RWPE2 (cell line): ENCODE data around the gene SCAF1.

Source experiments
- ATAC-seq: fragments of 200-7000 bp; cut with Tn5 transposase; 3 replicates; pipeline ENCODE4 v1.9.1; 2021; ENCODE audit warnings: low read depth
- DNase-seq: peaks from one replicate; pipeline ENCODE4 v3.0.0-alpha.2; 2020; ENCODE audit warnings: low spot score
- H3K27ac ChIP-seq: fragments of 450-650 bp; 2 replicates; pipeline ENCODE4 v1.5.1; 2017; ENCODE audit warnings: mild to moderate bottlenecking; ENCODE audit not compliant: poor library complexity, severe bottlenecking
- H3K27me3 ChIP-seq: fragments of 250-450 bp; sonication (Bioruptor Pico); 2 replicates; pipeline ENCODE4 v1.5.1; 2021; ENCODE audit warnings: mild to moderate bottlenecking, moderate library complexity; ENCODE audit not compliant: insufficient read depth, poor library complexity, severe bottlenecking
- H3K36me3 ChIP-seq: fragments of 250-450 bp; sonication (Bioruptor Pico); 2 replicates; pipeline ENCODE4 v1.5.1; 2020; ENCODE audit warnings: low read depth, mild to moderate bottlenecking, moderate library complexity
- H3K4me1 ChIP-seq: fragments of 250-450 bp; sonication (Bioruptor Pico); 2 replicates; pipeline ENCODE4 v1.5.1; 2021; ENCODE audit warnings: mild to moderate bottlenecking, moderate library complexity; ENCODE audit not compliant: insufficient read depth, poor library complexity, severe bottlenecking
- H3K4me3 ChIP-seq: fragments of 250-450 bp; sonication (Bioruptor Pico); 2 replicates; pipeline ENCODE4 v1.5.1; 2021; ENCODE audit warnings: mild to moderate bottlenecking, moderate library complexity; ENCODE audit not compliant: severe bottlenecking
- H3K9me3 ChIP-seq: fragments of 250-450 bp; sonication (Bioruptor Pico); 2 replicates; pipeline ENCODE4 v1.5.1; 2021; ENCODE audit warnings: mild to moderate bottlenecking, moderate library complexity; ENCODE audit not compliant: severe bottlenecking
- TF ChIP-seq, protein P1 (sequence below): fragments of 450-650 bp; IDR thresholded peaks from one replicate; pipeline ENCODE4 v1.5.1; 2017; ENCODE audit warnings: mild to moderate bottlenecking, moderate library complexity; ENCODE audit not compliant: poor library complexity, severe bottlenecking

The SCAF1 gene

DNA sequence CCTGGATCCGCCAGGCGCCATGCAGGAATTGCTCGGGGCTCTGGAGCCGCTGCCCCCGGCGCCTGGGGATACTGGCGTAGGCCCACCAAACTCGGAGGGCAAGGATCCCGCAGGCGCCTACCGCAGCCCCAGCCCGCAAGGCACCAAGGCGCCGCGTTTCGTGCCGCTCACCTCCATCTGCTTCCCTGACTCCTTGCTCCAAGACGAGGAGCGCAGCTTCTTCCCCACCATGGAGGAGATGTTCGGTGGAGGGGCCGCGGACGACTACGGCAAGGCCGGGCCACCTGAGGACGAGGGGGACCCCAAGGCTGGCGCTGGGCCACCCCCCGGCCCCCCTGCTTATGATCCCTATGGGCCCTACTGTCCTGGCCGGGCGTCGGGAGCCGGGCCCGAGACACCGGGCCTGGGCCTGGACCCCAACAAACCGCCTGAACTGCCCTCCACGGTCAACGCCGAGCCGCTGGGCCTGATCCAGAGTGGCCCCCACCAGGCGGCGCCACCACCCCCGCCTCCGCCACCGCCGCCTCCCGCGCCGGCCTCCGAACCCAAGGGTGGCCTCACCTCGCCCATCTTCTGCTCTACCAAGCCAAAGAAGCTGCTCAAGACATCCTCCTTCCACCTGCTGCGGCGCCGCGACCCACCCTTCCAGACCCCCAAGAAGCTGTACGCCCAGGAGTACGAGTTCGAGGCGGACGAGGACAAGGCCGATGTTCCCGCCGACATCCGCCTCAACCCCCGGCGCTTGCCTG lies 44.9 kb upstream of the SCAF1 start:
- no peaks in the 10 kb centered on the region for H3K9me3 ChIP-seq
- TF ChIP-seq, protein P1, sequence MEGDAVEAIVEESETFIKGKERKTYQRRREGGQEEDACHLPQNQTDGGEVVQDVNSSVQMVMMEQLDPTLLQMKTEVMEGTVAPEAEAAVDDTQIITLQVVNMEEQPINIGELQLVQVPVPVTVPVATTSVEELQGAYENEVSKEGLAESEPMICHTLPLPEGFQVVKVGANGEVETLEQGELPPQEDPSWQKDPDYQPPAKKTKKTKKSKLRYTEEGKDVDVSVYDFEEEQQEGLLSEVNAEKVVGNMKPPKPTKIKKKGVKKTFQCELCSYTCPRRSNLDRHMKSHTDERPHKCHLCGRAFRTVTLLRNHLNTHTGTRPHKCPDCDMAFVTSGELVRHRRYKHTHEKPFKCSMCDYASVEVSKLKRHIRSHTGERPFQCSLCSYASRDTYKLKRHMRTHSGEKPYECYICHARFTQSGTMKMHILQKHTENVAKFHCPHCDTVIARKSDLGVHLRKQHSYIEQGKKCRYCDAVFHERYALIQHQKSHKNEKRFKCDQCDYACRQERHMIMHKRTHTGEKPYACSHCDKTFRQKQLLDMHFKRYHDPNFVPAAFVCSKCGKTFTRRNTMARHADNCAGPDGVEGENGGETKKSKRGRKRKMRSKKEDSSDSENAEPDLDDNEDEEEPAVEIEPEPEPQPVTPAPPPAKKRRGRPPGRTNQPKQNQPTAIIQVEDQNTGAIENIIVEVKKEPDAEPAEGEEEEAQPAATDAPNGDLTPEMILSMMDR = no peak
- peaks cover 66% of the 10 kb centered on the region for H3K36me3 ChIP-seq
- no peak overlapping the region for H3K27ac ChIP-seq
- ATAC-seq = no peak
- DNase-seq = no peak
- no peak overlapping the region for H3K4me3 ChIP-seq
- H3K4me1 ChIP-seq = no peaks in the 10 kb centered on the region
- H3K27me3 ChIP-seq = no peaks in the 10 kb centered on the region

DNA sequence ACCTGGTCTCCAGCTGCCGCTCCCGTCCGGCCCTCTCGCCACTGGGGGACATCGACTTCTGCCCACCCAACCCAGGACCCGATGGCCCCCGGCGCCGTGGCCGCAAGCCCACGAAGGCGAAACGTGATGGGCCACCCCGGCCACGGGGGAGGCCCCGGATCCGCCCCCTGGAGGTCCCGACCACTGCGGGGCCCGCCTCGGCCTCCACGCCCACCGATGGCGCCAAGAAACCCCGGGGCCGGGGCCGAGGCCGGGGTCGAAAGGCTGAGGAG lies 44.4 kb upstream of the SCAF1 start:
- ATAC-seq (no peak), DNase-seq (no peak)
- H3K27ac ChIP-seq = no peak overlapping the region
- peaks cover 71% of the 10 kb centered on the region for H3K36me3 ChIP-seq
- TF ChIP-seq, protein P1 = no peak
- no peaks in the 10 kb centered on the region for H3K9me3 ChIP-seq
- no peaks in the 10 kb centered on the region for H3K27me3 ChIP-seq
- H3K4me3 ChIP-seq = no peak overlapping the region
- no peaks in the 10 kb centered on the region for H3K4me1 ChIP-seq

DNA sequence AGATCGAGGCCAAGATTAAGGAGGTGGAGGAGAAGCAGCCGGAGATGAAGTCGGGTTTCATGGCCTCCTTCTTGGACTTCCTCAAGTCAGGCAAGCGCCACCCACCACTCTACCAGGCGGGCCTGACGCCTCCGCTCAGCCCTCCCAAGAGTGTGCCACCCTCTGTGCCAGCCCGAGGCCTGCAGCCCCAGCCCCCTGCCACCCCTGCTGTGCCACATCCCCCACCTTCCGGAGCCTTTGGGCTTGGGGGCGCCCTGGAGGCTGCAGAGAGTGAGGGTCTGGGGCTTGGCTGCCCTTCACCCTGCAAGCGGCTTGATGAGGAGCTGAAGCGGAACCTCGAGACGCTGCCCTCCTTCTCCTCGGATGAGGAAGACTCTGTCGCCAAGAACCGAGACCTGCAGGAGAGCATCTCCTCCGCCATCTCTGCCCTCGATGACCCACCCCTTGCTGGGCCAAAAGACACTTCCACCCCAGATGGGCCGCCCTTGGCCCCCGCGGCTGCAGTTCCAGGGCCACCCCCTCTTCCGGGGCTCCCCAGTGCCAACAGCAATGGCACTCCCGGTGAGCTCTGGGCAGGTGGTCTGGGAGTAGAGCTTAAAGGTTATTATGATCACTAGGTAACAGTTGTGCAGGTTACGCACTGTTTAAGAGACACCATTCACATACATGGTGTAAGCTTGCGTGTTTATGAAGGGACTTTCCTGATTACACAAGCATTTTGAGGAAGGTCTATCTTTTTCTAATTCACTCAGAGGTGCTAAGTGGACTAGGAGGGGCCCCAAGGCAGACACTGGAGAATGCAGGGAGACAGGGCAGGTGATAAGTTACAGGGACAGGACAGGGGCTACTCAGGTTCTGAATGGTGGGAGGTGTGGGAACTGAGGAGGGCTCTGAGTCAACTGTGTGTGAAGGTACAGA lies 42.4 kb upstream of the SCAF1 start:
- no peak overlapping the region for H3K27ac ChIP-seq
- H3K9me3 ChIP-seq = no peaks in the 10 kb centered on the region
- ATAC-seq (no peak), DNase-seq (no peak)
- H3K4me1 ChIP-seq = no peaks in the 10 kb centered on the region
- TF ChIP-seq, protein P1 = no peak
- no peak overlapping the region for H3K4me3 ChIP-seq
- H3K36me3 ChIP-seq = peaks cover 79% of the 10 kb centered on the region
- no peaks in the 10 kb centered on the region for H3K27me3 ChIP-seq

DNA sequence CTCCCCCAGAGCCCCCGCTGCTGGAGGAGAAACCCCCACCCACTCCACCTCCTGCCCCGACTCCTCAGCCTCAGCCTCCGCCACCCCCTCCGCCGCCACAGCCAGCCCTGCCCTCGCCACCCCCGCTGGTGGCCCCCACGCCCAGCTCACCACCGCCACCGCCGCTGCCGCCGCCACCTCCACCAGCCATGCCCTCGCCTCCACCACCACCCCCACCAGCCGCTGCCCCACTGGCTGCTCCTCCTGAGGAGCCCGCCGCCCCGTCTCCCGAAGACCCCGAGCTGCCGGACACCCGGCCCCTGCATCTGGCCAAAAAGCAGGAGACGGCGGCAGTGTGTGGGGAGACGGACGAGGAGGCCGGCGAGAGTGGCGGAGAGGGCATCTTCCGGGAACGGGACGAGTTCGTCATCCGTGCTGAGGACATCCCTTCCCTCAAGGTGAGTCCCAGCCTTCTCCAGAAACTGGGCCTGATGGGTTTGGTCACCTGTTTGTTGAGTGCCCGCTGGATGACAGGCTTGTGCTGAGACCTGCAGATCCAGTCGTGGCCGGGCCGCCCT lies 40.4 kb upstream of the SCAF1 start:
- TF ChIP-seq, protein P1 = no peak
- DNase-seq (no peak), ATAC-seq (no peak)
- H3K4me3 ChIP-seq = no peak overlapping the region
- H3K36me3 ChIP-seq = peaks cover 87% of the 10 kb centered on the region
- no peaks in the 10 kb centered on the region for H3K9me3 ChIP-seq
- no peaks in the 10 kb centered on the region for H3K27me3 ChIP-seq
- H3K4me1 ChIP-seq = no peaks in the 10 kb centered on the region
- H3K27ac ChIP-seq = no peak overlapping the region

DNA sequence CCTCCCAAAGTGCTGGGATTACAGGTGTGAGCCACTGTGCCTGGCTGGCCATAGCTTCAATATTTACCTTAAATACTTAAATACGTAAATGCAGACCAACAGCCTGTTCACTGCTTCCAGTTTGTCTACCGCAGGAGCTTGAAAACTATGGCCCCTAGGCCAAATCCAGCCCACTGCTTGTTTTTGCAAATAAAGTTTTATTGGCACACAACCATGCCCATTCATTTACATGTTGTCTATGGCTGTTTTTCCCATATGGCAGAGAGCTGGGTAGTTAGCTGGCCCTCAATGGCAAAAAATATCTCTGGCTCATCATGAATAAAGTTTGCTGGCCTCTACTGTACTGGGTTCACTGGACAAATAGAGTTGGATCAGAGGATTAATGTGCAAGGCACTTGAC lies 39.2 kb upstream of the SCAF1 start:
- TF ChIP-seq, protein P1 = no peak
- H3K4me3 ChIP-seq = no peak overlapping the region
- H3K36me3 ChIP-seq = peaks cover 89% of the 10 kb centered on the region
- H3K9me3 ChIP-seq = no peaks in the 10 kb centered on the region
- DNase-seq (no peak), ATAC-seq (no peak)
- no peaks in the 10 kb centered on the region for H3K27me3 ChIP-seq
- H3K4me1 ChIP-seq = no peaks in the 10 kb centered on the region
- no peak overlapping the region for H3K27ac ChIP-seq
